Fibroblast of lung (primary cell): ENCODE results near the gene CFAP161.

Experiments used
- CTCF ChIP-seq, 2 donors: IDR thresholded peaks in 1 of 2; conservative IDR thresholded peaks in 1 of 2; 1 replicate in 1 of 2; 2 replicates in 1 of 2; pipeline ENCODE4 v1.5.1; 2011 to 2012; ENCODE audit warnings: low read length in 2 of 2, control low read depth in 1 of 2, inconsistent platforms in 1 of 2, low read depth in 1 of 2, mild to moderate bottlenecking in 1 of 2
- EZH2 ChIP-seq: IDR thresholded peaks from 2 replicates; pipeline ENCODE4 v1.5.1; 2012; ENCODE audit warnings: low read length, control low read depth, mild to moderate bottlenecking; ENCODE audit errors: missing control alignments

GRCh38 chr15:81103857-81104256 lies 30.2 kb upstream of the CFAP161 start:
- no peak for TF ChIP-seq CTCF (conservative IDR thresholded peaks at IDR 0.05 in 1 of 2, IDR thresholded peaks at IDR 0.05 in 1 of 2; ENCODE audit: low read depth in 1 of 2, low read length in 2 of 2)
- no peak for TF ChIP-seq EZH2
